22Rv1 (cell line): ENCODE data around the gene CENPW.

Experiments
- CTCF ChIP-seq: fragments of 450-650 bp; IDR thresholded peaks from 2 replicates; pipeline ENCODE4 v1.5.1; 2017; ENCODE audit warnings: mild to moderate bottlenecking
- ZFX ChIP-seq: fragments of 450-650 bp; IDR thresholded peaks from 2 replicates; pipeline ENCODE4 v1.6.1; 2017; ENCODE audit warnings: antibody characterized with exemption, borderline replicate concordance

- no peak for TF ChIP-seq CTCF
- no peak for TF ChIP-seq ZFX
These were observed 37.7 kb upstream of the CENPW start for GRCh38 chr6:126302191-126302590.
